ENCODE data around the gene DMD.
"Not testable (repeated sequence)": the region's sequence is repeated elsewhere in the genome, so short reads cannot be mapped to it uniquely, and the experiment has no call there.

The DMD gene

GRCh38 chrX:32016195-32016594, 1195.2 kb downstream of the DMD start:
- DNase-seq (ENCODE audit: low read depth), result no peak

- no peak for DNase-seq (ENCODE audit: low read depth)
Measured at GRCh38 chrX:32010948-32011347, 1200.4 kb downstream of the DMD start.

GRCh38 chrX:32010212-32010611, 1201.1 kb downstream of the DMD start:
- DNase-seq (ENCODE audit: low read depth), result no peak

GRCh38 chrX:31993637-31994036, 1217.7 kb downstream of the DMD start:
- DNase-seq (ENCODE audit: low read depth), result no peak

GRCh38 chrX:31988975-31989374, 1222.4 kb downstream of the DMD start:
- DNase-seq (ENCODE audit: low read depth), result no peak

GRCh38 chrX:31981546-31982062, 1229.7 kb downstream of the DMD start:
- no peak for DNase-seq (ENCODE audit: low read depth)

- DNase-seq (ENCODE audit: low read depth), result no peak
Measured at GRCh38 chrX:31969714-31970113, 1241.6 kb downstream of the DMD start.

- DNase-seq (ENCODE audit: low read depth), result no peak
Measured at GRCh38 chrX:31962256-31962655, 1249.1 kb downstream of the DMD start.

- DNase-seq (ENCODE audit: low read depth), result no peak
Measured at GRCh38 chrX:31934842-31935370, 1276.4 kb downstream of the DMD start.

- DNase-seq (ENCODE audit: low read depth), result no peak
Measured at GRCh38 chrX:31934015-31934414, 1277.3 kb downstream of the DMD start.

GRCh38 chrX:31932769-31933168, 1278.6 kb downstream of the DMD start:
- DNase-seq (ENCODE audit: low read depth), result no peak

- not testable (repeated sequence) for DNase-seq (ENCODE audit: low read depth)
Measured at GRCh38 chrX:31932320-31932719, 1279.0 kb downstream of the DMD start.

- no peak for DNase-seq (ENCODE audit: low read depth)
Measured at GRCh38 chrX:31931225-31931624, 1280.1 kb downstream of the DMD start.

GRCh38 chrX:31929366-31929765, 1282.0 kb downstream of the DMD start:
- DNase-seq (ENCODE audit: low read depth), result no peak

- no peak for DNase-seq (ENCODE audit: low read depth)
Measured at GRCh38 chrX:31921236-31921635, 1290.1 kb downstream of the DMD start.

GRCh38 chrX:31909850-31910572, 1301.3 kb downstream of the DMD start:
- no peak for DNase-seq (ENCODE audit: low read depth)

GRCh38 chrX:31894152-31894551, 1317.2 kb downstream of the DMD start:
- DNase-seq (ENCODE audit: low read depth), result no peak

GRCh38 chrX:31893525-31893924, 1317.8 kb downstream of the DMD start:
- no peak for DNase-seq (ENCODE audit: low read depth)

GRCh38 chrX:31889088-31889487, 1322.3 kb downstream of the DMD start:
- no peak for DNase-seq (ENCODE audit: low read depth)

- DNase-seq (ENCODE audit: low read depth), result no peak
Measured at GRCh38 chrX:31884535-31884934, 1326.8 kb downstream of the DMD start.

GRCh38 chrX:31872007-31872406, 1339.3 kb downstream of the DMD start:
- no peak for DNase-seq (ENCODE audit: low read depth)

- no peak for DNase-seq (ENCODE audit: low read depth)
Measured at GRCh38 chrX:31870267-31870666, 1341.1 kb downstream of the DMD start.

- no peak for DNase-seq (ENCODE audit: low read depth)
Measured at GRCh38 chrX:31860686-31861085, 1350.7 kb downstream of the DMD start.

GRCh38 chrX:31858915-31859314, 1352.4 kb downstream of the DMD start:
- DNase-seq (ENCODE audit: low read depth), result no peak
